Right lobe of liver (tissue), 6 donors: ENCODE measurements around the gene ZBTB25. TPM values are rescaled to one million over a fixed set of nuclear protein-coding genes. Genes with fewer than 3 reads are reported as not detected.

Experiments used
- ATAC-seq, 4 donors: fragments of 200-7000 bp; cut with Tn5 transposase; one replicate each; pipeline ENCODE4 v1.9.1; 2020; ENCODE audit warnings: mild to moderate bottlenecking in 4 of 4, moderate library complexity in 4 of 4
- DNase-seq, 3 donors: peaks; one replicate each; pipeline ENCODE4 v3.0.0-alpha.2; 2020
- H3K27ac ChIP-seq, 3 donors: fragments of 200-600 bp; one replicate each; pipeline ENCODE4 v1.8.0; 2022
- H3K27me3 ChIP-seq, 2 donors: fragments of 200-600 bp; one replicate each; pipeline ENCODE4 v1.8.0; 2022
- H3K36me3 ChIP-seq, 4 donors: fragments of 200-600 bp; sonication (generic) in 1 of 4; one replicate each; pipeline versions ENCODE4 v1.5.1 to v1.8.0; 2017 to 2022; ENCODE audit warnings: control low read depth in 1 of 4
- H3K4me1 ChIP-seq, 4 donors: fragments of 200-600 bp; sonication (generic) in 1 of 4; one replicate each; pipeline versions ENCODE4 v1.5.1 to v1.8.0; 2017 to 2022; ENCODE audit warnings: control low read depth in 1 of 4
- H3K4me3 ChIP-seq, 3 donors: fragments of 200-600 bp; one replicate each; pipeline ENCODE4 v1.8.0; 2022
- H3K9me3 ChIP-seq, 4 donors: fragments of 200-600 bp; sonication (generic) in 1 of 4; one replicate each; pipeline versions ENCODE4 v1.5.1 to v1.8.0; 2017 to 2022; ENCODE audit warnings: control low read depth in 1 of 4
- CTCF ChIP-seq, 4 donors: fragments of 200-600 bp in 3 of 4; fragments of 450-650 bp in 1 of 4; IDR thresholded peaks; one replicate each; pipeline versions ENCODE4 v1.5.1 to v1.8.0; 2016 to 2022; ENCODE audit warnings: antibody characterized with exemption in 4 of 4, mild to moderate bottlenecking in 2 of 4
- POLR2A ChIP-seq: fragments of 450-650 bp; IDR thresholded peaks from one replicate; pipeline ENCODE4 v1.6.1; 2017; ENCODE audit warnings: antibody characterized with exemption, mild to moderate bottlenecking
- WGBS: methylation state at CpG from one replicate; pipeline ENCODE4 v1.1.6; 2018; ENCODE audit warnings: low coverage, low lambda C conversion rate; ENCODE audit not compliant: insufficient coverage; ENCODE audit errors: missing lambda C conversion rate; 5-methylcytosine and 5-hydroxymethylcytosine counted together
- intact Hi-C, 2 donors: fragments of 100-400 bp; cut with DNase I; formaldehyde crosslinking; loops; one replicate each; pipeline versions ENCODE4 v1.11.2 to v1.14.1; 2022
- total RNA-seq, 6 experiments: library from RNA; depleted of rRNA in 2 of 6; stranded (reverse); fragments of >200 nt in 2 of 6; fragmentation: NEBNext Ultra II Directional in 3 of 6; extraction: Animal tissue kit (Norgen Biotek cat#: 25700) in 3 of 6; gene quantifications; one replicate each; pipeline versions ENCODE4 v1.1.0 to v1.2.4, GENCODE V29; 2016 to 2023
- donor health status: DM: no; HTN: yes; CAD: no.
- donor health status: DM: no; HTN: no; CAD: no.
- donor health status: DM: no; HTN: no; CAD: no.
- donor health status: DM: no; HTN: yes; CAD: no.
- donor health status: DM: no; HTN: yes; CAD: no.

ZBTB25 gene
- total RNA-seq, 6 experiments from 2014 or later = 5.5 to 6.2 (median 5.7) TPM

GRCh38 chr14:64504897-64505794, 1.5 kb upstream of the ZBTB25 start:
- Histone ChIP-seq H3K36me3 (no peaks in the 10 kb centered on the region), H3K27me3 (no peaks in the 10 kb centered on the region), H3K4me1 (peaks cover 0 to 49% (median 12%) of the 10 kb centered on the region in 4 donors), H3K9me3 (no peaks in the 10 kb centered on the region), H3K27ac (peak overlapping the region; percentile 98 to 100 (median 98)), H3K4me3 (peak overlapping the region; percentile 84 to 88 (median 84))
- TF ChIP-seq POLR2A (peak; percentile 36), CTCF (IDR thresholded peaks at IDR 0.05) (no peak)
- intact Hi-C loops = no loop called here
- 2% methylated on average over 26 of the region's 68 CpGs for WGBS
- ATAC-seq = peak; percentile 49 to 69 (median 56)
- peak; percentile 89 to 93 (median 92) for DNase-seq

DNA sequence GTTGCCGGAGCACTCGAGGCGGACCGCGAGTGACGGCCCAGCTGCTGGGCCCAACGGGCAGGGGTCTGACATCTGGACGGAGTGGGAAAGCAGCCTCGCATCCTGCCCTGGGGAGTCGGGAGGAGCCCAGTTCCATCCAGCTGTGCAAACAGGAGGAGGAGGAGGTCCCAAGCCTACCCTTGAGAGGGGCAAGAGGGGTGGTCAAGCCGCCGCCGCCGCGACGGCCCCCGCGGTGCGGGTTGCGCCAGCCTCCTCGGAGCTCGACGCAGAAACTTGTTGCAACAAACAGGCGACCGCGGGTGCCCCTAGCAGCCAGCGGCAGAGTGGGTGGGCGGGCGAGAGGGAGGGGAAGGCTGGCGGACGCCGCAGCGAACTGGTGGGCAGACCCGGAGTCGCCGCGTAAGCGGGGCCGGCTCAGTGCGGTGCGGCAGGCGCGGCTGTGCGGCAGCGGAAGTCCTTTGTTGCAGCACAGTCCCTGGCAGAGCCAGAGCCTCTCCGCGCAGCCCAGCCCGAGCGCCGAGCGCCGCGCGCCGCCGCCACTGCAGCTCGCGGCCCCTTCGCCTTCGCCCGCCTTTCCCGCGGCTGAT, 765 bp upstream of the ZBTB25 start, which contains the start of gene ZBTB1:
Gene ZBTB1 (plus strand): TSS at position 461 of the 587 bp plus-strand sequence. CDS start 16,735 bp downstream, outside the sequence.
- DNase-seq (peak; percentile 86 to 91 (median 90)), ATAC-seq (peak; percentile 46 to 71 (median 64))
- H3K36me3 ChIP-seq = no peaks in the 10 kb centered on the region
- H3K27me3 ChIP-seq = no peaks in the 10 kb centered on the region
- H3K27ac ChIP-seq = peak within 1 kb of the TSS; percentile 98 to 100 (median 98)
- intact Hi-C loops = no loop called here
- TF ChIP-seq POLR2A (peak; percentile 97), CTCF (IDR thresholded peaks at IDR 0.05) (no peak)
- H3K9me3 ChIP-seq = no peaks in the 10 kb centered on the region
- H3K4me1 ChIP-seq = peaks cover 0 to 49% (median 14%) of the 10 kb centered on the region in 4 donors
- WGBS = 0% methylated on average over 15 of the region's 63 CpGs
- H3K4me3 ChIP-seq = peak within 1 kb of the TSS; percentile 84 to 88 (median 84)

- DNase-seq (peak in 1 of 3 donors; percentile 51), ATAC-seq (peak; percentile 0 to 2 (median 0))
- Histone ChIP-seq H3K36me3 (no peaks in the 10 kb centered on the region), H3K4me1 (peaks cover 0 to 49% (median 14%) of the 10 kb centered on the region in 4 donors), H3K27me3 (no peaks in the 10 kb centered on the region), H3K9me3 (no peaks in the 10 kb centered on the region), H3K27ac (peak overlapping the region; percentile 98 to 100 (median 98)), H3K4me3 (peak overlapping the region; percentile 84 to 88 (median 84))
- no peak for TF ChIP-seq POLR2A
- TF ChIP-seq CTCF (IDR thresholded peaks at IDR 0.05) = no peak
- 2% methylated on average over 13 of the region's 29 CpGs for WGBS
- intact Hi-C loops = no loop called here
Measured at GRCh38 chr14:64502887-64503433, 678 bp downstream of the ZBTB25 start.

- ATAC-seq (no peak), DNase-seq (no peak)
- 54% methylated on average over 5 of the region's 6 CpGs for WGBS
- Histone ChIP-seq H3K9me3 (no peaks in the 10 kb centered on the region), H3K27ac (peak overlapping the region; percentile 98 to 100 (median 98)), H3K4me3 (peak overlapping the region; percentile 84 to 88 (median 84)), H3K36me3 (no peaks in the 10 kb centered on the region), H3K4me1 (peaks cover 0 to 49% (median 14%) of the 10 kb centered on the region in 4 donors), H3K27me3 (no peaks in the 10 kb centered on the region)
- intact Hi-C loops = no loop called here
- TF ChIP-seq POLR2A = no peak
- no peak for TF ChIP-seq CTCF (IDR thresholded peaks at IDR 0.05)
Measured at GRCh38 chr14:64502456-64502855, 1.2 kb downstream of the ZBTB25 start.
